Liver (tissue), 9 donors: Measurements from ENCODE around the gene RERE. TPM values are rescaled to one million over a fixed set of nuclear protein-coding genes. Genes with fewer than 3 reads are reported as not detected.

ENCODE experiments used
- DNase-seq: peaks from one replicate; pipeline ENCODE4 v3.0.0-alpha.2; 2017; ENCODE audit warnings: low spot score
- H3K27ac ChIP-seq, 2 donors: one replicate each; pipeline ENCODE4 v1.7.0; 2013; ENCODE audit warnings: inconsistent platforms in 2 of 2, low read length in 2 of 2, control low read depth in 1 of 2, low read depth in 1 of 2, mild to moderate bottlenecking in 1 of 2
- H3K27me3 ChIP-seq, 4 donors: one replicate each; pipeline versions ENCODE4 v1.6.1 to v1.7.0; 2013; ENCODE audit warnings: low read length in 3 of 4, inconsistent platforms in 1 of 4, mild to moderate bottlenecking in 1 of 4, moderate library complexity in 1 of 4; ENCODE audit not compliant: control insufficient read depth in 4 of 4, insufficient read depth in 4 of 4
- H3K36me3 ChIP-seq, 4 donors: one replicate each; pipeline versions ENCODE4 v1.6.1 to v1.7.0; 2013; ENCODE audit warnings: low read length in 3 of 4, mild to moderate bottlenecking in 3 of 4, low read depth in 1 of 4, moderate library complexity in 1 of 4; ENCODE audit not compliant: control insufficient read depth in 4 of 4, insufficient read depth in 3 of 4
- H3K4me1 ChIP-seq, 4 donors: one replicate each; pipeline versions ENCODE4 v1.6.1 to v1.7.0; 2013; ENCODE audit warnings: low read length in 3 of 4, mild to moderate bottlenecking in 3 of 4, moderate library complexity in 1 of 4; ENCODE audit not compliant: control insufficient read depth in 4 of 4, insufficient read depth in 4 of 4
- H3K4me3 ChIP-seq, 3 donors: one replicate each; pipeline versions ENCODE4 v1.6.1 to v1.7.0; 2013; ENCODE audit warnings: low read length in 3 of 3, control low read depth in 1 of 3, low read depth in 1 of 3, mild to moderate bottlenecking in 1 of 3
- H3K9ac ChIP-seq, 2 donors: one replicate each; pipeline ENCODE4 v1.7.0; 2013; ENCODE audit warnings: low read length in 2 of 2, mild to moderate bottlenecking in 2 of 2, moderate library complexity in 2 of 2, control low read depth in 1 of 2, low read depth in 1 of 2
- H3K9me3 ChIP-seq, 4 donors: one replicate each; pipeline versions ENCODE4 v1.6.1 to v1.7.0; 2013; ENCODE audit warnings: low read length in 3 of 4; ENCODE audit not compliant: control insufficient read depth in 4 of 4
- EGR1 ChIP-seq, 2 donors: IDR thresholded peaks; 2 replicates each; pipeline ENCODE4 v1.6.1; 2016 to 2018; ENCODE audit warnings: antibody characterized with exemption in 2 of 2, low read depth in 2 of 2
- FOXA1 ChIP-seq: IDR thresholded peaks from 2 replicates; pipeline ENCODE4 v1.6.1; 2016; ENCODE audit warnings: antibody characterized with exemption
- FOXA2 ChIP-seq: IDR thresholded peaks from 2 replicates; pipeline ENCODE4 v1.6.1; 2016; ENCODE audit warnings: antibody characterized with exemption
- GABPA ChIP-seq, 2 donors: IDR thresholded peaks in 1 of 2; conservative IDR thresholded peaks in 1 of 2; 2 replicates each; pipeline ENCODE4 v1.6.1; 2016; ENCODE audit warnings: antibody characterized with exemption in 2 of 2, mild to moderate bottlenecking in 1 of 2, moderate library complexity in 1 of 2
- HNF4G ChIP-seq: IDR thresholded peaks from 2 replicates; pipeline ENCODE4 v1.6.1; 2016; ENCODE audit warnings: antibody characterized with exemption
- NR2F2 ChIP-seq: IDR thresholded peaks from 2 replicates; pipeline ENCODE4 v1.6.1; 2016; ENCODE audit warnings: antibody characterized with exemption
- RAD21 ChIP-seq, 2 donors: IDR thresholded peaks; 2 replicates each; pipeline ENCODE4 v1.6.1; 2016; ENCODE audit warnings: antibody characterized with exemption in 2 of 2, mild to moderate bottlenecking in 2 of 2
- RXRA ChIP-seq, 2 donors: IDR thresholded peaks; 2 replicates each; pipeline ENCODE4 v1.6.1; 2017 to 2018; ENCODE audit warnings: antibody characterized with exemption in 2 of 2, mild to moderate bottlenecking in 1 of 2
- SP1 ChIP-seq: IDR thresholded peaks from 2 replicates; pipeline ENCODE4 v1.6.1; 2018; ENCODE audit warnings: antibody characterized with exemption, mild to moderate bottlenecking
- TAF1 ChIP-seq: conservative IDR thresholded peaks from 2 replicates; pipeline ENCODE4 v1.6.1; 2016; ENCODE audit warnings: antibody characterized with exemption, mild to moderate bottlenecking
- YY1 ChIP-seq: IDR thresholded peaks from 2 replicates; pipeline ENCODE4 v1.6.1; 2016; ENCODE audit warnings: antibody characterized with exemption, mild to moderate bottlenecking
- WGBS: extraction: QIAGEN DNeasy Blood & Tissue Kit; methylation state at CpG from one replicate; pipeline ENCODE4 v1.1.7; 2013; 5-methylcytosine and 5-hydroxymethylcytosine counted together
- polyA plus RNA-seq, 2 donors: library from polyadenylated mRNA; stranded (reverse) in 1 of 2; unstranded in 1 of 2; fragments of 200-250 nt in 1 of 2; fragments of >200 nt in 1 of 2; fragmentation: Nextera tagmentation in 1 of 2; extraction: Ambion mirVana in 1 of 2; gene quantifications; one replicate each; pipeline versions ENCODE4 v1.2.1 to v1.2.3, GENCODE V29; 2013 to 2015
- total RNA-seq, 2 donors: library from RNA; depleted of rRNA; stranded (reverse); fragments of >200 nt; gene quantifications; one replicate each; pipeline ENCODE4 v1.2.3, GENCODE V29; 2014
- TF ChIP-seq, protein P1 (sequence below): fragments of 150-350 bp; IDR thresholded peaks from 2 replicates; pipeline ENCODE4 v1.5.1; 2017; ENCODE audit warnings: improper control_type of control experiment, low read depth, low read length; ENCODE audit not compliant: missing input control
- TF ChIP-seq, protein P2 (sequence below): IDR thresholded peaks from 2 replicates; pipeline ENCODE4 v1.6.1; 2016; ENCODE audit warnings: antibody characterized with exemption
- TF ChIP-seq, protein P3 (sequence below): IDR thresholded peaks from 2 replicates; pipeline ENCODE4 v1.6.1; 2016; ENCODE audit warnings: antibody characterized with exemption, mild to moderate bottlenecking
- donor health status: healthy.
- donor health status: healthy.
- donor health status: healthy.
- donor health status: healthy.
- donor health status: healthy.

The RERE gene
- total and polyA plus RNA-seq, 4 donors, result 9.8 to 49.1 (median 24.8) TPM

DNA sequence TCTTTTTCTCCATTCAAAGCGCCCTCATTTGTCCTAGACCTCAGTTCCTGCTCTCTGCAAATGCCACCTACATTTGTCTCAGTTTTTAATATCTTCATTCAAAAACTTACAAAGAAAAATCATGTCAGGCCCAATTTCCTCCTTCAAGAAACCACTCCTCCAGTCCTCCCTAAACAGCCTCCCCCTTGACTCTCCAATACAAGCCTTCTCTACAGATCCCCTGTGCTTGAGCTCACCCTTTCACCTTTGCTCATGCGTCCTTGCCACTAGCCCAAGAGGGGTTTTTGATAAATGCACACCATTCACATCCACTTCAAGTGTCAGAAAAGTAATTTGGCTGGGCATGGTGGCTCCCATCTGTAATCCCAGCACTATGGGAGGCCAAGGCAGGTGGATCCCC is 140.6 kb downstream of the RERE start (continued):
- TF ChIP-seq, protein P1, sequence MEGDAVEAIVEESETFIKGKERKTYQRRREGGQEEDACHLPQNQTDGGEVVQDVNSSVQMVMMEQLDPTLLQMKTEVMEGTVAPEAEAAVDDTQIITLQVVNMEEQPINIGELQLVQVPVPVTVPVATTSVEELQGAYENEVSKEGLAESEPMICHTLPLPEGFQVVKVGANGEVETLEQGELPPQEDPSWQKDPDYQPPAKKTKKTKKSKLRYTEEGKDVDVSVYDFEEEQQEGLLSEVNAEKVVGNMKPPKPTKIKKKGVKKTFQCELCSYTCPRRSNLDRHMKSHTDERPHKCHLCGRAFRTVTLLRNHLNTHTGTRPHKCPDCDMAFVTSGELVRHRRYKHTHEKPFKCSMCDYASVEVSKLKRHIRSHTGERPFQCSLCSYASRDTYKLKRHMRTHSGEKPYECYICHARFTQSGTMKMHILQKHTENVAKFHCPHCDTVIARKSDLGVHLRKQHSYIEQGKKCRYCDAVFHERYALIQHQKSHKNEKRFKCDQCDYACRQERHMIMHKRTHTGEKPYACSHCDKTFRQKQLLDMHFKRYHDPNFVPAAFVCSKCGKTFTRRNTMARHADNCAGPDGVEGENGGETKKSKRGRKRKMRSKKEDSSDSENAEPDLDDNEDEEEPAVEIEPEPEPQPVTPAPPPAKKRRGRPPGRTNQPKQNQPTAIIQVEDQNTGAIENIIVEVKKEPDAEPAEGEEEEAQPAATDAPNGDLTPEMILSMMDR, result no peak
- TF ChIP-seq HNF4G, result no peak
- no peak for TF ChIP-seq EGR1 (IDR thresholded peaks at IDR 0.05; ENCODE audit: low read depth in 2 of 2)
- TF ChIP-seq FOXA1, result no peak
- TF ChIP-seq, protein P2, sequence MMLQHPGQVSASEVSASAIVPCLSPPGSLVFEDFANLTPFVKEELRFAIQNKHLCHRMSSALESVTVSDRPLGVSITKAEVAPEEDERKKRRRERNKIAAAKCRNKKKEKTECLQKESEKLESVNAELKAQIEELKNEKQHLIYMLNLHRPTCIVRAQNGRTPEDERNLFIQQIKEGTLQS, result no peak

DNA sequence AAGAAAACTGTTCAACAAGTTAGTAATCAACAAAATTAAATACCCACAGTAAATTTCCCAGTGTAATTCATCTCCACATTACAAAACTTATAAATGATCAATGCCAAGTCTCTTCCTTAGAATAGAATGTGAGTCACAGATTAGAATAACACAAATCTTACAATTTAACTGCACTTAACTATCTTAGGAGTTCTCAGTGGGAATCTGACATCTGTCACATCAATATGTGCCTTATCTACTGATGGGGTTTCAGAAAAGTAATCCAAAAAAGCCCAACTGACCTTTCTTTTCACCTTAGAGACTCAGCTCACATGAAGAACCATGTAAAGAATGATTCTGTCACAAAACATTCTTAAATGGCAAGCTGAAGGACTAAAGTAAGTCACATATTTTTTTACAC is 141.4 kb downstream of the RERE start:
- no peak overlapping the region for H3K9ac ChIP-seq
- H3K27ac ChIP-seq, result no peak overlapping the region
- H3K4me3 ChIP-seq, result no peak overlapping the region
- DNase-seq, result no peak
- no peak for TF ChIP-seq FOXA1
- TF ChIP-seq YY1, result no peak
- TF ChIP-seq, protein P3, sequence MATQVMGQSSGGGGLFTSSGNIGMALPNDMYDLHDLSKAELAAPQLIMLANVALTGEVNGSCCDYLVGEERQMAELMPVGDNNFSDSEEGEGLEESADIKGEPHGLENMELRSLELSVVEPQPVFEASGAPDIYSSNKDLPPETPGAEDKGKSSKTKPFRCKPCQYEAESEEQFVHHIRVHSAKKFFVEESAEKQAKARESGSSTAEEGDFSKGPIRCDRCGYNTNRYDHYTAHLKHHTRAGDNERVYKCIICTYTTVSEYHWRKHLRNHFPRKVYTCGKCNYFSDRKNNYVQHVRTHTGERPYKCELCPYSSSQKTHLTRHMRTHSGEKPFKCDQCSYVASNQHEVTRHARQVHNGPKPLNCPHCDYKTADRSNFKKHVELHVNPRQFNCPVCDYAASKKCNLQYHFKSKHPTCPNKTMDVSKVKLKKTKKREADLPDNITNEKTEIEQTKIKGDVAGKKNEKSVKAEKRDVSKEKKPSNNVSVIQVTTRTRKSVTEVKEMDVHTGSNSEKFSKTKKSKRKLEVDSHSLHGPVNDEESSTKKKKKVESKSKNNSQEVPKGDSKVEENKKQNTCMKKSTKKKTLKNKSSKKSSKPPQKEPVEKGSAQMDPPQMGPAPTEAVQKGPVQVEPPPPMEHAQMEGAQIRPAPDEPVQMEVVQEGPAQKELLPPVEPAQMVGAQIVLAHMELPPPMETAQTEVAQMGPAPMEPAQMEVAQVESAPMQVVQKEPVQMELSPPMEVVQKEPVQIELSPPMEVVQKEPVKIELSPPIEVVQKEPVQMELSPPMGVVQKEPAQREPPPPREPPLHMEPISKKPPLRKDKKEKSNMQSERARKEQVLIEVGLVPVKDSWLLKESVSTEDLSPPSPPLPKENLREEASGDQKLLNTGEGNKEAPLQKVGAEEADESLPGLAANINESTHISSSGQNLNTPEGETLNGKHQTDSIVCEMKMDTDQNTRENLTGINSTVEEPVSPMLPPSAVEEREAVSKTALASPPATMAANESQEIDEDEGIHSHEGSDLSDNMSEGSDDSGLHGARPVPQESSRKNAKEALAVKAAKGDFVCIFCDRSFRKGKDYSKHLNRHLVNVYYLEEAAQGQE, result no peak
- TF ChIP-seq TAF1, result no peak
- no peak for TF ChIP-seq GABPA (IDR thresholded peaks at IDR 0.05 in 1 of 2, conservative IDR thresholded peaks at IDR 0.05 in 1 of 2)
- TF ChIP-seq HNF4G, result no peak
- TF ChIP-seq, protein P1, result no peak
- no peak for TF ChIP-seq NR2F2
- H3K9me3 ChIP-seq, result no peaks in the 10 kb centered on the region
- H3K4me1 ChIP-seq, result peaks cover 2 to 30% (median 12%) of the 10 kb centered on the region in 4 donors
- H3K36me3 ChIP-seq, result no peaks in the 10 kb centered on the region
- H3K27me3 ChIP-seq, result no peaks in the 10 kb centered on the region

DNA sequence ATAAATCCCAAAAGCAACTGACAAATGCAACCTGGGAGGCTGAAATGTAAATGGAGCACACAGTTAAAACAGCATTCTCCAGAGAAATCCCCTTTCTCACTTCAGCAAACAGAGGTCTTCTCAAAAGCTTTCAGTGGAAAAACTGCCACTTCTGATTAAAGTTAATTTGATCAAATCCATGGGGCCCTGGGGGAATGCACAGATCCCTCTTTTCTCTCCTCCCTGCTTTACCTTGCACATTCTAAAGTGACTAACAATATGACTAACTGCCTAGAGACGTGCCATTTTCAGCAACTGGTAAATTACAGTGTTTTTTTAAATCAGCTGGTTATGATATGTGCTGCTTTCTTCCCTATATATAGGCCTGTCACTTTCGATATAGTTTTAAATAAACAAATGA is 142.5 kb downstream of the RERE start:
- no peak for DNase-seq
- WGBS, result 86% methylated on average over 2 of the region's 2 CpGs

More for the DNA sequence above, 142.5 kb downstream of the RERE start:
- H3K36me3 ChIP-seq, result no peaks in the 10 kb centered on the region
- no peaks in the 10 kb centered on the region for H3K9me3 ChIP-seq
- H3K27me3 ChIP-seq, result no peaks in the 10 kb centered on the region
- TF ChIP-seq, protein P3, result no peak
- TF ChIP-seq, protein P1, result no peak
- TF ChIP-seq GABPA (IDR thresholded peaks at IDR 0.05 in 1 of 2, conservative IDR thresholded peaks at IDR 0.05 in 1 of 2) (no peak), SP1 (no peak), FOXA2 (no peak), RXRA (IDR thresholded peaks at IDR 0.05) (no peak), RAD21 (IDR thresholded peaks at IDR 0.05) (no peak), YY1 (no peak), TAF1 (no peak), EGR1 (IDR thresholded peaks at IDR 0.05; ENCODE audit: low read depth in 2 of 2) (no peak), NR2F2 (no peak)
- peaks cover 2 to 25% (median 18%) of the 10 kb centered on the region in 4 donors for H3K4me1 ChIP-seq
- H3K27ac ChIP-seq, result no peak overlapping the region
- no peak overlapping the region for H3K4me3 ChIP-seq
- no peak overlapping the region for H3K9ac ChIP-seq
